Body of pancreas (tissue), 4 donors: ENCODE data around the gene CNTNAP2.

ENCODE experiments used
- CTCF ChIP-seq, 7 experiments: fragments of 450-650 bp in 4 of 7; fragments of 200-600 bp in 3 of 7; sonication (generic) in 3 of 7; IDR thresholded peaks; one replicate each; pipeline ENCODE4 v1.5.1; 2016 to 2019; ENCODE audit warnings: antibody characterized with exemption in 7 of 7
- POLR2A ChIP-seq, 3 donors: fragments of 450-650 bp; IDR thresholded peaks; one replicate each; pipeline ENCODE4 v1.6.1; 2016; ENCODE audit warnings: antibody characterized with exemption in 3 of 3, mild to moderate bottlenecking in 2 of 3

- TF ChIP-seq CTCF (IDR thresholded peaks at IDR 0.05) = no peak
- TF ChIP-seq POLR2A (IDR thresholded peaks at IDR 0.05) = no peak
Measured at GRCh38 chr7:147276106-147276505, 1159.5 kb downstream of the CNTNAP2 start.
